GM19099 (cell line): Measurements from ENCODE around the gene FBXL2.

Source experiments
- POLR2A ChIP-seq: IDR thresholded peaks from 3 replicates; pipeline ENCODE4 v1.6.1; 2011; ENCODE audit warnings: low read depth; ENCODE audit not compliant: insufficient read length; ENCODE audit errors: extremely low read depth

The FBXL2 gene

GRCh38 chr3:33278163-33278562 is 921 bp downstream of the FBXL2 start:
- TF ChIP-seq POLR2A, result no peak

- no peak for TF ChIP-seq POLR2A
These were observed 10.5 kb downstream of the FBXL2 start for GRCh38 chr3:33287672-33288282.

GRCh38 chr3:33299395-33300081 is 22.3 kb downstream of the FBXL2 start:
- TF ChIP-seq POLR2A, result no peak

DNA sequence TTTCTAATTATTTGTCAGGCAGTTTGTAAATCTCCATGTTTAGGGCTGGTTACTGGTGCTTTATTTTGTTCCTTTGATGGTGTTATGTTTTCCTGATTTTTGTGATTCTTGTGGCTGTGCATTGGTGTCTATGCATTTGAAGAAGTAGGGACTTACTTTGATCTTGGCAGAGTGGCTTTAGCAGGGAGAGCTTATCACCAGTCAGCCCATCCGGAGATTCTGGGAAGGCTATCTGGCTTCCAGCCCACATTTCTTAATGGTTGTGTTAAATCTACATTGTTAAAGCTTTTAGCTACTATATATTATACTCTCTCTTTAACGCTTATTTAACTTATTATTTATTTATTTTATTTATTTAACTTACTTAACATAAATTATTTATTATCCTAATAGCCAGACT is 35.1 kb downstream of the FBXL2 start:
- no peak for TF ChIP-seq POLR2A

DNA sequence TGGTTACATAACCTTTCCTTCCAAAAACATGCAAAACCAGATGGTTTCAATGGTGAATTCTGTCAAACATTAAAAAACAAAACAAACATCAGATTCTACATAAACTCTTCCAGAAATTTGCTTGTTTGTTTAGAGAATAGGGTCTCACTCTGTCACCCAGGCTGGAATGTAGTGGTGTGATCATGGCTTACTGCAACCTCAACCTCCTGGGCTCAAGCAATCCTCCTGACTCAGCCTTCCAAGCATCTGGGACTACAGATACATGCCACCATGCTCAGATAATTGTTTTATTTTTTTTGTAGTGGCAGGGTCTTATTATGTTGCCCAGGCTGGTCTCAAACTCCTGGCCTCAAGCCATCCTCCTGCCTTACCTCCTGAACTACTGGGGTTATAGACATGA is 36.1 kb downstream of the FBXL2 start:
- TF ChIP-seq POLR2A, result no peak

DNA sequence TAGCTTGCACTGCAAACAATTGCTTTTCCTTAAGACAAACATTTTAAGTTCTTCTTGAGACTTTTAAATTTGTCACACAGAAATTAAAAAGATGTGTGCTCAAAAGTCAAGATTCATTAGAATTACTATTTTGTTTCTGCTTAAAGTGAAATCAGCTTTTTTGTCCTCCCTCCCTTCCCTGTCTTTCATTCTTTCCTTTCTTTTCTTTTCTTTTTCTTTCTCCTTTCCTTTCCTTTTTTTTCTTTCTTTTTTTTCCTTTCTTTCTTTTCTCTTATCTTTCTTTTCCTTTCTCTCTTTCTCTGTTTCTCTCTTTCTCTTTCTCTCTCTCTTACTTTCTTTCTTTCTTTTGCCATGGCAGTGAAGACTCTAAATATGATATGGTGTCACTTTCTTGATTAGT is 37.8 kb downstream of the FBXL2 start:
- TF ChIP-seq POLR2A, result no peak

DNA sequence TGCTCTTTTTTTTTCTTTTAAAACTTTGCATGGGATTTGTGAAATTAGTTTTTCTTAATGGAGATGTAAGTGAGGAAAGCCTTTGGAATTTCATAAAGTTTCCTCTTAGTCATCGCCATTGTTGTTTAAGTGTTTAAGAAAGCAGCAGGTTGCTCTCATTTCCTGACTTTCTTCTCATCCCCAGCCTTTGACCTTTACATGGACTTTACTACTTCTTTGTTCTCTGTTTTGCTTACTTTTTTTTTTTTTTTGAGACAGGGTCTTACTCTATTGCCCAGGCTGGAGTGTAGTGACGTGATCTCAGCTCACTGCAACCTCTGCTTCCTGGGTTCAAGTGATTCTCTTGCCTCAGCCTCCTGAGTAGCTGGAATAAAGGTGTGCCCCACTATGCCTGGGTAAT is 38.6 kb downstream of the FBXL2 start:
- TF ChIP-seq POLR2A, result no peak

GRCh38 chr3:33317963-33318709 is 40.9 kb downstream of the FBXL2 start:
- no peak for TF ChIP-seq POLR2A

DNA sequence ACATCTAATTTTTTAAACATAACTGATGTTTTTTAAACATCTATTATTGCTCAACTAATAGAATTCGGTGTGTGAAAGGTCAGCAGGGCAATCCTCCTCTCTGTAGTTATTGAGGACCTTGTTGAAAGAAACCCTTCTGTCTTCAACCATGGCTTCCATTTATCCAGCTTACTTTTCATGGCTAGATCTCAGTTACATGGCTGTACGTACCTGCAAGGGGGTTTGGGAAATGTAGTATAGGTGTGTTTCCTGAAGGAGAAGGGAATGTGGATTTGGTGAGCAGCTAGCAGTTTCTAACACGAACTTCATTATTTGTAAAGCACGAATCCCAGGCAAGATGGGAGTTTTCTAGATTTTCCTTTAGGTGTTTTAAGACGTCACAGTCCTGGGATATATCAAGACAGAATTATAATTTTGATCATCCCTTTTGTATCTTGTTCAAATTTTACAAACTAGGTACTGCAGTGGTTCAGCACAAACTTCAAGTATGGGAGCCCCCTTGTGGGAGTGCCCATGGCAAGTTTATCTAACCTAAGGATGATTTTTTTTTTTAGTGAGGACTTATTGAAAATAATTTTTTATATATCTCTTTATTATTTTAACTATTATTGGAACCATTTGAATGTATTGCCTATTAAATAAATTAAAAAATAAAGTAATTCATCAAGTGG is 41.6 kb downstream of the FBXL2 start:
- no peak for TF ChIP-seq POLR2A

- no peak for TF ChIP-seq POLR2A
These were observed 45.2 kb downstream of the FBXL2 start for GRCh38 chr3:33322412-33322811.

GRCh38 chr3:33331414-33331813 is 54.2 kb downstream of the FBXL2 start:
- TF ChIP-seq POLR2A, result no peak

DNA sequence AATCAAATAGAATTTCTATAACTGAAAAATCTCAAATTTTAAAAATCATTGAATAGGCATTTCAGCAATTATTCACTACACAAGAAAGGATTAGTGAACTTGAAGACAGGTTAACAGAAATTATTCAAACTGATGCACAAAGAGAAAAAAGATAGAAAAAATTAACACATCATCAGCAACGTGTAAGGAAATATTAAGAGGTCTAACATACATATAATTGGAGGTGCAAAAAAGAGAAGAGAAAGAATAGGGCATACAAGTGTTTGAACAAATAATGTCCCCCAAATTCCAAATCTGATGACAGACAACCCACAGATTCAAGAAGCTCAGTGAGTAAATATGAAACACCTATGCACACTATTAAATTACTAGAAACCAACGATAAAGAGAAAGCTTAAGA is 57.1 kb downstream of the FBXL2 start:
- TF ChIP-seq POLR2A, result no peak

GRCh38 chr3:33339758-33340157 is 62.5 kb downstream of the FBXL2 start:
- no peak for TF ChIP-seq POLR2A

- TF ChIP-seq POLR2A, result no peak
These were observed 78.4 kb downstream of the FBXL2 start for GRCh38 chr3:33355611-33356010.

- no peak for TF ChIP-seq POLR2A
These were observed 81.0 kb downstream of the FBXL2 start for GRCh38 chr3:33358172-33358781.

GRCh38 chr3:33360136-33360825 is 83.0 kb downstream of the FBXL2 start:
- no peak for TF ChIP-seq POLR2A
